ENCODE data around the gene WWC1. TPM values are rescaled to one million over a fixed set of nuclear protein-coding genes. Genes with fewer than 3 reads are reported as not detected.
A peak's percentile ranks its signal among the peaks of the same experiment; 100 is the strongest.

Gene WWC1
- total and polyA plus RNA-seq, 10 of the 15 experiments (the other 5 are each of a cell fraction or from before 2014, with no cell fraction given): 0.50 to 7.8 (median 2.5) TPM

- TF ChIP-seq MXI1 (IDR thresholded peaks at IDR 0.05; ENCODE audit: low read depth, low read length): peak; percentile 54; the same call in 1 of the 2 replicates
- no peak for TF ChIP-seq RELA (IDR thresholded peaks at IDR 0.05; ENCODE audit: borderline replicate concordance, partially characterized antibody)
- TF ChIP-seq NFIC (IDR thresholded peaks at IDR 0.05; ENCODE audit: low read depth, low read length): peak; percentile 32; the same call in 1 of the 2 replicates
- no peak for TF ChIP-seq ZBTB40 (IDR thresholded peaks at IDR 0.05; ENCODE audit: borderline replicate concordance)
- no peak for TF ChIP-seq ZNF217 (IDR thresholded peaks at IDR 0.05)
- TF ChIP-seq CTCF (IDR thresholded peaks at IDR 0.05 in 2 of 3, conservative IDR thresholded peaks at IDR 0.05 in 1 of 3; ENCODE audit: control insufficient read depth in 2 of 3, extremely low read depth in 1 of 3, insufficient read depth in 1 of 3, low read depth in 3 of 3, low read length in 3 of 3): no peak
- TF ChIP-seq SREBF2 (IDR thresholded peaks at IDR 0.05; ENCODE audit: low read length): no peak
- no peak for TF ChIP-seq NFYB (IDR thresholded peaks at IDR 0.05; ENCODE audit: insufficient read depth, low read depth, low read length)
- peak in 1 of 2 experiments; percentile 47; a peak in 2 of 4 replicates for TF ChIP-seq EP300 (IDR thresholded peaks at IDR 0.05; ENCODE audit: borderline replicate concordance in 1 of 2, control insufficient read depth in 1 of 2, low read depth in 2 of 2, low read length in 2 of 2)
- no peak for TF ChIP-seq HDGF (IDR thresholded peaks at IDR 0.05)
- peak; percentile 85 for TF ChIP-seq SKIL (IDR thresholded peaks at IDR 0.05; ENCODE audit: low read depth, poor library complexity, severe bottlenecking)
- no peak for TF ChIP-seq SMAD1 (IDR thresholded peaks at IDR 0.05; ENCODE audit: low read depth, partially characterized antibody)
- TF ChIP-seq CEBPB (IDR thresholded peaks at IDR 0.05; ENCODE audit: borderline replicate concordance in 1 of 2, low read depth in 2 of 2, low read length in 2 of 2): no peak; a peak in 1 of 4 replicates
- TF ChIP-seq RCOR1 (conservative IDR thresholded peaks at IDR 0.05; ENCODE audit: low read depth, low read length): no peak; the same call in 1 of the 2 replicates
- no peak for TF ChIP-seq HCFC1 (IDR thresholded peaks at IDR 0.05; ENCODE audit: low read length)
- TF ChIP-seq ATF7 (IDR thresholded peaks at IDR 0.05; ENCODE audit: low read depth): peak; percentile 76
- TF ChIP-seq CREM (IDR thresholded peaks at IDR 0.05; ENCODE audit: low read depth): no peak
- TF ChIP-seq DPF2 (IDR thresholded peaks at IDR 0.05): peak; percentile 40; the same call in 1 of the 2 replicates
- no peak for TF ChIP-seq PML (IDR thresholded peaks at IDR 0.05; ENCODE audit: low read length)
- no peak for TF ChIP-seq POLR2AphosphoS5 (IDR thresholded peaks at IDR 0.05; ENCODE audit: low read length)
- no peak for TF ChIP-seq IRF4 (IDR thresholded peaks at IDR 0.05; ENCODE audit: low read depth, low read length)
- no peak for TF ChIP-seq MYB (IDR thresholded peaks at IDR 0.05; ENCODE audit: borderline replicate concordance, low read depth, low read length)
Observed at GRCh38 chr5:168481330-168481788, 189.9 kb downstream of the WWC1 start (continued).
